Gastrocnemius medialis (tissue), 4 donors: ENCODE data around the gene FLII. TPM values are rescaled to one million over a fixed set of nuclear protein-coding genes. Genes with fewer than 3 reads are reported as not detected.

Source experiments
- ATAC-seq, 2 donors: fragments of 150-250 bp; one replicate each; pipeline ENCODE4 v1.9.1; 2016
- DNase-seq, 2 donors: peaks; one replicate each; pipeline ENCODE4 v3.0.0-alpha.2; 2019
- H3K27ac ChIP-seq, 4 donors: fragments of 200-600 bp; sonication (generic); 1 replicate in 1 of 4; 2 replicates in 3 of 4; pipeline ENCODE4 v1.5.1; 2016 to 2018; ENCODE audit warnings: mild to moderate bottlenecking in 2 of 4, moderate library complexity in 1 of 4
- H3K27me3 ChIP-seq, 3 donors: fragments of 200-600 bp; sonication (generic) in 2 of 3; 1 replicate in 1 of 3; 2 replicates in 2 of 3; pipeline versions ENCODE4 v1.5.1 to v1.6.0; 2016 to 2019; ENCODE audit warnings: mild to moderate bottlenecking in 1 of 3, moderate library complexity in 1 of 3
- H3K36me3 ChIP-seq, 2 donors: fragments of 200-600 bp; sonication (generic) in 1 of 2; one replicate each; pipeline ENCODE4 v1.5.1; 2017 to 2018
- H3K4me1 ChIP-seq, 2 donors: fragments of 200-600 bp; sonication (generic) in 1 of 2; one replicate each; pipeline ENCODE4 v1.5.1; 2016 to 2017; ENCODE audit warnings: mild to moderate bottlenecking in 2 of 2
- H3K4me3 ChIP-seq, 4 donors: fragments of 200-600 bp; sonication (generic) in 3 of 4; 1 replicate in 1 of 4; 2 replicates in 3 of 4; pipeline ENCODE4 v1.5.1; 2016 to 2019; ENCODE audit warnings: mild to moderate bottlenecking in 2 of 4
- H3K9me3 ChIP-seq, 3 donors: fragments of 200-600 bp; sonication (generic) in 2 of 3; 1 replicate in 1 of 3; 2 replicates in 2 of 3; pipeline ENCODE4 v1.5.1; 2016 to 2019
- CTCF ChIP-seq, 5 experiments: fragments of 450-650 bp in 3 of 5; fragments of 200-600 bp in 2 of 5; sonication (generic) in 2 of 5; IDR thresholded peaks in 4 of 5; conservative IDR thresholded peaks in 1 of 5; 1 replicate in 4 of 5; 2 replicates in 1 of 5; pipeline ENCODE4 v1.5.1; 2016 to 2019; ENCODE audit warnings: antibody characterized with exemption in 5 of 5, mild to moderate bottlenecking in 3 of 5, moderate library complexity in 3 of 5
- POLR2A ChIP-seq, 2 donors: fragments of 450-650 bp; IDR thresholded peaks; one replicate each; pipeline ENCODE4 v1.6.1; 2017; ENCODE audit warnings: antibody characterized with exemption in 2 of 2, mild to moderate bottlenecking in 2 of 2, moderate library complexity in 2 of 2
- in situ Hi-C, 4 donors: fragments of 200-750 bp; cut with MboI; loops; one replicate each; pipeline versions ENCODE4 v1.15.0 to v1.8.0; 2017; ENCODE audit warnings: low sequenced_read_pairs in 4 of 4
- intact Hi-C: fragments of 100-400 bp; cut with DNase I; formaldehyde crosslinking; loops from one replicate; pipeline ENCODE4 v1.15.1; 2023; ENCODE audit warnings: low total_unique reads
- total RNA-seq, 4 donors: library from RNA; depleted of rRNA; stranded (reverse); fragments of >200 nt; gene quantifications; one replicate each; pipeline versions ENCODE4 v1.1.0 to v1.2.3, GENCODE V29; 2016

Gene FLII
- total RNA-seq, 4 donors from 2014 or later = 600 to 752 (median 681) TPM

- TF ChIP-seq CTCF (IDR thresholded peaks at IDR 0.05 in 4 of 5, conservative IDR thresholded peaks at IDR 0.05 in 1 of 5) (no peak), POLR2A (IDR thresholded peaks at IDR 0.05) (no peak)
- intact Hi-C loops (no loop called here), in situ Hi-C loops (no loop called here)
- Histone ChIP-seq H3K9me3 (no peaks in the 10 kb centered on the region), H3K27ac (no peak overlapping the region), H3K4me3 (no peak overlapping the region), H3K36me3 (peaks cover 0 to 7% of the 10 kb centered on the region in 2 donors), H3K27me3 (no peaks in the 10 kb centered on the region), H3K4me1 (no peaks in the 10 kb centered on the region)
- ATAC-seq (no peak), DNase-seq (no peak)
Observed at GRCh38 chr17:18234853-18235380, 23.6 kb downstream of the FLII start.

- intact Hi-C loops (no loop called here), in situ Hi-C loops (no loop called here)
- Histone ChIP-seq H3K27ac (no peak overlapping the region), H3K4me3 (no peak overlapping the region), H3K36me3 (peaks cover 0 to 7% of the 10 kb centered on the region in 2 donors), H3K9me3 (no peaks in the 10 kb centered on the region), H3K4me1 (no peaks in the 10 kb centered on the region), H3K27me3 (no peaks in the 10 kb centered on the region)
- ATAC-seq = no peak
- no peak for DNase-seq
- no peak for TF ChIP-seq POLR2A (IDR thresholded peaks at IDR 0.05)
- TF ChIP-seq CTCF (IDR thresholded peaks at IDR 0.05 in 4 of 5, conservative IDR thresholded peaks at IDR 0.05 in 1 of 5) = no peak
Observed at GRCh38 chr17:18233803-18234518, 24.6 kb downstream of the FLII start.

GRCh38 chr17:18231164-18231563 lies 27.4 kb downstream of the FLII start:
- no peak overlapping the region for H3K27ac ChIP-seq
- DNase-seq (no peak), ATAC-seq (no peak)
- H3K27me3 ChIP-seq = no peaks in the 10 kb centered on the region
- H3K36me3 ChIP-seq = peaks cover 0 to 7% of the 10 kb centered on the region in 2 donors
- no peaks in the 10 kb centered on the region for H3K9me3 ChIP-seq
- in situ Hi-C loops = no loop called here
- peaks cover 6% of the 10 kb centered on the region in 2 donors for H3K4me1 ChIP-seq
- no peak overlapping the region for H3K4me3 ChIP-seq
- no peak for TF ChIP-seq CTCF (IDR thresholded peaks at IDR 0.05 in 4 of 5, conservative IDR thresholded peaks at IDR 0.05 in 1 of 5)
- no peak for TF ChIP-seq POLR2A (IDR thresholded peaks at IDR 0.05)
- intact Hi-C loops = no loop called here

- Histone ChIP-seq H3K4me3 (no peak overlapping the region), H3K9me3 (no peaks in the 10 kb centered on the region), H3K27me3 (no peaks in the 10 kb centered on the region), H3K4me1 (peaks cover 8 to 9% of the 10 kb centered on the region in 2 donors), H3K27ac (no peak overlapping the region), H3K36me3 (peaks cover 0 to 7% of the 10 kb centered on the region in 2 donors)
- intact Hi-C loops = no loop called here
- DNase-seq = no peak
- in situ Hi-C loops = no loop called here
- no peak for TF ChIP-seq CTCF (IDR thresholded peaks at IDR 0.05 in 4 of 5, conservative IDR thresholded peaks at IDR 0.05 in 1 of 5)
- no peak for TF ChIP-seq POLR2A (IDR thresholded peaks at IDR 0.05)
- no peak for ATAC-seq
Observed at GRCh38 chr17:18230288-18231141, 28.0 kb downstream of the FLII start.
